ENCODE data around the gene GPX4. TPM values are rescaled to one million over a fixed set of nuclear protein-coding genes. Genes with fewer than 3 reads are reported as not detected.

GPX4 gene
- total and polyA plus RNA-seq, 12 donors, result 244 to 487 (median 316) TPM

- H3K27ac ChIP-seq, result peak overlapping the region; percentile 69 to 100 (median 98)
- H3K27me3 ChIP-seq, result no peaks in the 10 kb centered on the region
- peak in 5 of 8 donors; percentile 8 to 31 (median 20) for ATAC-seq
- H3K9me3 ChIP-seq, result peaks cover 0 to 11% (median 0%) of the 10 kb centered on the region in 11 donors
- peak overlapping the region in 7 of 10 donors; percentile 5 to 33 (median 20) for H3K4me3 ChIP-seq
- H3K4me1 ChIP-seq, result peaks cover 28 to 79% (median 64%) of the 10 kb centered on the region in 9 donors
- DNase-seq, result peak in 1 of 2 donors; percentile 60
- intact Hi-C loops (cut with DNase I), result loop anchor here in 4 of 10 donors (5.0 kb wide), 3 partner anchors 74 to 141 kb away; partner anchors contain the start of genes RNU6-2 (in 3 of the 4), TMEM259 (in 3 of the 4), ATP5F1D (in 1 of the 4) and CNN2 (in 1 of the 4)
- WGBS, 2 donors, result 13 to 17% methylated on average over 9 of the region's 9 CpGs
- no peak for TF ChIP-seq CTCF (IDR thresholded peaks at IDR 0.05)
- peaks cover 0 to 12% (median 2%) of the 10 kb centered on the region in 9 donors for H3K36me3 ChIP-seq
These were observed 2.5 kb upstream of the GPX4 start for GRCh38 chr19:1101337-1101698.

DNA sequence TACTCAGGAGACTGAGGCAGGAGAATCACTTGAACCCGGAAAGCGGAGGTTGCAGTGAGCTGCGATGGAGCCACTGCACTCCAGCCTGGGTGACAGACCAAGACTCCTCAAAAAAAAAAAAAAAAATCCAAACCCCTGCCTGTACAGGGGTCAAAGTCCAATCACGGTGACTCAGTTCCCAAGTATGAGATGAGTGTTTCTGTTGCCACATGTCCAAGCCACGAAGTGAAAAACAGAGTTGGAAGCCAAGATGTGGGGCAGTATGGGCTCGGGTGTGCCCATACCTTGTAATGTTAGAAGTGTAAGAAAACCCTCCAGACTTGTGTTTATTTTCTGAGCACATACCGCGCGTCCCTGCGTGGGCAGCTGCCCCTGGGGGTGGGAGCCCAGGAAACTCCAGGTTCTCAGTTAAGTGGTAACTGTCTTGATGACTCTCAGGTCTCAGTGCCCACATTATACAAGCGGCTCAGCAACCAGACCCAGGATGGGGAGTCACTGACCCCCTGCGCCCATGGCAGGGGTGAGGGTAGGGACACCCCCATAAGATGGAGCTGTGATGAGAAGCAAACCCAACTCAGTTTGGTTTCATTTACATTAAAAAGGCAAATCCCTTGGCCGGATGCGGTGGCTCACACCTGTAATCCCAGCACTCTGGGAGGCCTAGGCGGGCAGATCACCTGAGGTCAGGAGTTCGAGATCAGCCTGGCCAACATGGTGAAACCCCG lies 1.2 kb upstream of the GPX4 start:
- Histone ChIP-seq H3K4me3 (peak overlapping the region in 3 of 10 donors; percentile 16 to 33 (median 28)), H3K36me3 (peaks cover 0 to 24% (median 11%) of the 10 kb centered on the region in 9 donors), H3K9me3 (peaks cover 0 to 11% (median 0%) of the 10 kb centered on the region in 11 donors), H3K27ac (peak overlapping the region; percentile 69 to 100 (median 98)), H3K27me3 (no peaks in the 10 kb centered on the region), H3K4me1 (peaks cover 30 to 87% (median 70%) of the 10 kb centered on the region in 9 donors)
- no peak for TF ChIP-seq CTCF (IDR thresholded peaks at IDR 0.05)
- ATAC-seq, result peak in 2 of 8 donors; percentile 0 to 7
- intact Hi-C loops (cut with DNase I), result loop anchor here in 5 of 10 donors (2.0 to 5.0 kb wide), 4 partner anchors 75 to 140 kb away; partner anchors contain the start of genes RNU6-2 (in 4 of the 5), TMEM259 (in 4 of the 5), ATP5F1D (in 1 of the 5) and CNN2 (in 1 of the 5)
- DNase-seq, result no peak
- 67 to 72% methylated on average over 17 of the region's 17 CpGs for WGBS, 2 donors

DNA sequence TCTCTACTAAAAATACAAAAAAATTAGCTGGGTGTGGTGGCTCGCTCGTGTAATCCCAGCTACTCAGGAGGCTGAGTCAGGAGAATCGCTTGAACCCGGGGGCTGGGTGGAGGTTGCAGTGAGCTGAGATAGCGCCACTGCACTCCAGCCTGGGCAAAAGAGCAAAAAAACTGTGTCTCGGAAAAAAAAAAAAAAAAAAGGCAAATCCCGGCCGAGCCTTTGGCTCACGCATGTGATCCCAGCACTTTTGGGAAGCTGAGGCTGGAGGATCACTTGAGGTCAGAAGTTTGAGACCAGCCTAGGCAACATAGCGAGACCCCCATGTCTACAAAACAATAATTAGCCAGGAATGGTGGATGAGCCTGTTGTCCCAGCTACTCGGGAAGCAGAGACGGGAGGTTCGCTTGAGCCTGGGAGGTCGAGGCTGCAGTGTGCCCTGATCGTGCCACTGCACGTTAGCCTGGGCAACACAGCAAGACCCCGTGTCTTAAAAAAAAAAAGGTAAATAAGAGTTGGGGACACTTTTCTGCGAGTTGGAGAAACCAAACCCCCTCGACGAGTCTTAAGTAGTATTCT lies 574 bp upstream of the GPX4 start:
- WGBS, 2 donors, result 33 to 41% methylated on average over 20 of the region's 20 CpGs
- TF ChIP-seq CTCF (IDR thresholded peaks at IDR 0.05), result no peak
- Histone ChIP-seq H3K27ac (peak overlapping the region; percentile 25 to 100 (median 98)), H3K27me3 (no peaks in the 10 kb centered on the region), H3K4me1 (peaks cover 30 to 84% (median 70%) of the 10 kb centered on the region in 9 donors), H3K9me3 (peaks cover 0 to 11% (median 0%) of the 10 kb centered on the region in 11 donors), H3K36me3 (peaks cover 0 to 31% (median 16%) of the 10 kb centered on the region in 9 donors), H3K4me3 (peak overlapping the region in 8 of 10 donors; percentile 6 to 96 (median 82))
- intact Hi-C loops (cut with DNase I), result loop anchor here in 5 of 10 donors (2.0 to 5.0 kb wide), 4 partner anchors 76 to 139 kb away; partner anchors contain the start of genes RNU6-2 (in 4 of the 5), TMEM259 (in 4 of the 5), ATP5F1D (in 1 of the 5) and CNN2 (in 1 of the 5)
- peak in 1 of 8 donors; percentile 0 for ATAC-seq
- DNase-seq, result no peak

All from heart right ventricle (tissue), 16 donors.